ENCODE data around the gene LYZL6.

LYZL6 gene, protein sequence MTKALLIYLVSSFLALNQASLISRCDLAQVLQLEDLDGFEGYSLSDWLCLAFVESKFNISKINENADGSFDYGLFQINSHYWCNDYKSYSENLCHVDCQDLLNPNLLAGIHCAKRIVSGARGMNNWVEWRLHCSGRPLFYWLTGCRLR

DNA sequence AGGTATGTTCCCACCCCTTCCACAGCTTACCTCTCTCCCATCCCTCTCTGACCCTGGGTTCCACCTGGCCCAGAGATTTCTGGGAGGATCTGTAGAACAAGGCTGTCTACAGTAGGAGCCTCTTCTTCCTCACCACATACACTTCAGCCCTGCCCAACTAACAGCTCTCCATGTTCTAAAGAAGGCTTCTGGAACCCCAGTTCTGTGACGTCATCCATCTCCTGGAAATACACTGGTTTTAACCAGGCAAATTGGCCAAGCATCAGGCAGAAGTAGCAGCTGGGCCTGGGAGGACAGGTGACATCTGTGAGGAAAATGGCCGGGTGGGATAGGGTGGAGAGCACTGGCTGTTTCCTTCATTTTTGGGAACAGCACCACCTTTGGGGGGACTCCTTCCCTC is at the start of gene LYZL6:
Gene LYZL6 (minus strand): TSS at position 177 of the 400 bp plus-strand sequence. CDS start 4,357 bp downstream, outside the sequence.
- DNase-seq = no peak

DNA sequence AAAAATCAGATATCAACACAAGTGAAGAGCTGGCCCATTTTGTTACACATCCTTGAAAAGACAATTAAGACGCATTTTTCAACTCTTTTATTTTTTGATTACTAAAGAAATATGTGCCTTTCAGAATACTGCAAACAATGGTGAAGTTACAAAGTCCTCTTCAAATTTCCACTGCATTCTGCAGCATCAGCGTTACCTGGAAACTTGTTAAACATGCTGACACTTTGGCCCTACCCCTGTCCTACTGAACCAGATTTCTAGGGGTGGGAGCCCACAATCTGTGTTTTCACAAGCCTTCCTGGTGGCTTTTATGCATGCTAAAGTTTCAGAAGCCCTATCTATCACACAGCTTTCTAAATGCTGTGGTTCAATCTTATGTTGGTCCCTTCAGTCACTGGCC is 47.6 kb upstream of the LYZL6 start:
- no peak for DNase-seq

DNA sequence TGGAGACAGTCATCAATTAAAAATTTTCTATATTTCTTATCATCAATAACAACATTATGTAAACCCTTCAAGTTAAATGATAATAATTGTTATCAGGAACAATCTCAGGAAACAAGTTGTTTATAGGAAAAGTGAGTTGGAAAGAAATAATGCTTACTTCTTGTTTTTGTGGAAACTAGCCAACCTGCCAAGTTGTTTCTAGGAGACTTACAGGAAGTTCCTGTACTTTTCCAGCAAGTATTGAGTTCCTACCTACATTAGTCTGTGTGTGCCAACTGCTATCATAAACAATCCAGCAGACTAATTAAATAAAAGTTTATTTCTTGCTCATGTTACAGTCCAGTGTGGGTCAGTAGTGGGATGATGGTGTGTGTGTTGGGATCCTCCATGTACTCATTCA is 44.7 kb upstream of the LYZL6 start:
- DNase-seq = no peak

DNA sequence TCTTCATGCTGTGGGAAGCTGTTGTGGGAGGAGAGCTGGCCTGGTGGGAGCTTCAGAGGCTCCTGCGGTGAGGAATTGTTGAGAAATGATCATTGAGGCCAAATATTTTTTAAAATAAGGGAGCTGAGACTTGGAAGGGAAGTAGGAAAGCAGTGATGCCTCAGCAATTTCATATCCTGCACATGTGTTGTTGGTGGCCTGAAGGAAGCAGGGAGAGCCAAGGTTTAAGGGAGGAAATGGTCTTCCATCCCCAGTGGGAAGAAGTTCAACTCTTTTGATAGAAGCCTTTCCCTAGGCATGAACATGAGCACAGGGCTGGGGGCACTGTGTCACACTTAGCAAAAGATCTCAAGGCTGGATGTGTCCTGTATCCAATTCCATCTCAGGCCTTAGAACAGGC is 43.1 kb upstream of the LYZL6 start, which contains the start of gene CCL14:
Gene CCL14 (minus strand): TSS at position 87 of the 400 bp plus-strand sequence. CDS start 80 bp downstream, at position 7.
- DNase-seq = no peak

DNA sequence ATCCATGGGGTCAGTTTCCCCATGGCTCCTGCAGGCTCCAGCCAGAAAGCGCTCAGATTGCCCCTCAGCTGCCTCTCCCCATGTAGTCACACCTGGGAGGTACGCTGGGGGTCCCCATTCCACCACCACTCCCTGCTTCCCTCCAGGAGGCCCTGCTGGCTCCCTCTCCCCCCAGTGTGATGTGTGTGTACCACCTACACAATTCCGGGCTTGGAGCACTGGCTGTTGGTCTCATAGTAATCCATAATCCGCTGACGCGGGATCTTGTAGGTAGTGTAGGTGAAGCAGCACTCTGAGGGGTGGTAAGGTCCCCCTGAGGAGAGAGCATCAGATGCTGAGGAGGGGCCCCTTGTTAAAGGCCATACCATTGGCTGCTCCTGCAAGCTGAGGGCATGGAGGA is 40.6 kb upstream of the LYZL6 start:
- no peak for DNase-seq

DNA sequence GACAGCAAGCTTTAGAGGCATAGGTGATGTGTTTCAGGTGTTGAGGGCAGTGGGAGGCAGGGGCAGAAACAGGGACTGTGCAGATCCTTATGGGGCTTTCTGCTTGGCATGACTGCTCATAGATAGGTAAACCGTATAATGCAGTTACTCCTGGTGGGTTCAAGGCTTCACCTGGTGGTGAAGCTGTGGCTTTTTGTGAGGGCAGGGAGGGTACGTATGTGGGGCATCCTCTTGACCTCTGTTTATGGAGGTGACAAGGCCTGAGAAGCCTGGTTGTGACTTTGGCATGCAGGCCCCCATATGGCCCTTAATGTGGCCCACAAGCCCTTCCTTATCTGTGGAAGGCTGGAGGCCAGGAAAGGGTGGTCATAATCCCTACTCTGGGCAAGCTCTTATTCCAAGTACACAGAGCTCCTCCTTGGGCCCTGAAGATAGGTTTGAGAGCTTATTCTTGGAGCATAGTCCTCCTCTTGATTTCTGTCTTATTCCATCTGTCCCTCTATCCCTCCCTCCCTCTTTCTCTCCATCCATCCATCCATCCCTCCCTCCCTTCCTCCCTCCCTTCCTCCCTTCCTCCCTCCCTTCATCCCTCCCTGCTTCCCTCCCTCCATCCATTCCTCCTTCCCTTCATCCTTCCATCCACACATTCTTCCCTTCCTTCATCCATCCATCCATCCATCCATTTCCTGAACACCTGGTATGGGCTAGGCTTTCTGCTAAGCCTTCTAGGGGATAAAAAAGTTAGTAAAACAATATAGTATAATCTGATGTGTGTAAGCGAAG is 39.1 kb upstream of the LYZL6 start:
- DNase-seq = no peak

DNA sequence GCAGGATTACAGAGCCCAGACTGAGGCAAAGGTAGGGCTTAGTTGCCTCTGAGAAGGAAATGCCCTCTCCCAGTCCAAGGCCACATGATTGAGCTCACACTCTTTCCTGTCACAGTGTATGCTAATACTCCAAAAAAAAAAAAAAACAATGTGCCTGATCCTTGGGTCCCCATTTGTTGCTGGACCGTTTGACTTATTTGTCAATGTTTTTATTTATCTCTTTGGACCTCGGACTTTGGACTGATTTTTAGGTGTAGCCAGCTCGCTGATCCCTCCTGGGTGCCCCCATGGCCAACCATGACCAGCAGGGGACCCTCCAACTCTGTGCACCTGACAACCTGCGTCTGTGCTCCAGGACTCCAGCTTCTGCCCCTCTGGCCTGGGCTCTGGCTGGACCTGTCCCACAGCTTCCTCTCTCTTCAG is 38.4 kb upstream of the LYZL6 start:
- no peak for DNase-seq

DNA sequence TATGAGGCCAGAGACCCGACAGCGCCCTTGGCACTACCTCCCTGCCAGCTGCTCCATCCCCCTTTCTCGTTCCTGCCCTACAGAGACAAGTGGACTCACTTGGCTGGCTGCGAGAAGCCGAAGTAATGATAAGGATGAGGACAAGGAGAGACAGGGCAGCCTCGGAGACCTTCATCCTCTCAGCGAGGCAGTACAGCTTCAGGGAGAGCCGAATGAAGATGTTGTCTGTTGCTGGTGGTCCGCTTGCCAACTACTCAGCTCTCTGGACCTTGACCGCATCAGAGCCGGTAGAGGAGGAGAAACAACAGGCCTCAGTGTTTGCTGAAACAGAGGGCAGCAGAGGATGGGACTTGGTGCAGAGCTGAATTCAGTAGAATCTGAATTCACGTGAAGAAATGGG is 37.7 kb upstream of the LYZL6 start, which contains the start of gene CCL16:
Gene CCL16 (minus strand): TSS at position 252 of the 400 bp plus-strand sequence. CDS start 77 bp downstream, at position 175.
- no peak for DNase-seq

DNA sequence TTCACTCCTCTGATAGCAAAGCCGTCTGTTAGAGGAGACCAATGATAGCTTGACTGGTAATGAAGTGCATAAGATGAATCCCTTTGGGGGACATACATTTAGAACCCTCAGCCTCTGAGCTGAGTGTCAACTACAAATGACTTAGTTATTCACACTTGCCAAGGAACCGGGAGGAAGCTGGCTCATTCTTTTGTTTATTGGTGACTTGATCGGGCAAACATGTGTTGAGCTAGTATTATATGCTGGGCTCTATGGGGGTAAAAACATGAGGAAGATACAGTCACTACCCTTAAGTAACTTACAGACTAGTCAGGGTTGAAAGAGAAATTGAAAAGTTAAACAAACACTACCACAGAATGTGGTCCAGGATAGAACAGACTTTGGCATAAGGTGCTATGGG is 34.8 kb upstream of the LYZL6 start:
- DNase-seq = no peak

DNA sequence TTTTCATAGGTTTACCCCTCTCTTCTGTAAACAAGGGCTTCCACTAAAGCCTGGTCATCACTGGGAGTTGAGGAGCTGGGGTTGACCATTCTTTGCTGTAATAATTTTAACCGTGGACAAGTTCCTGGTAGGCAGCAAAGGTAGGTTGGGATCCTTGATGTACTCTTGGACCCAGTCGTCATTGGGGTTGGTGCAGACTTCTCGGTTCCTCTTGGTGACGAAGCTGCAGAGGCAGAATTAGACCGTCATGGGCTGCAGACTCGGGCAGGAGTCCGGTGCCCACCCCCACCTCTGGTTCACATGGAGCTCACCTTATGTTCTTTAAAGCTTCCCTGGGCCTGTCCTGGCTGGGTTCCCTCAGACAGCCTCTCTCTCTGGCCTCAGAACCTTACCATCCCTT is 34.0 kb upstream of the LYZL6 start:
- no peak for DNase-seq

DNA sequence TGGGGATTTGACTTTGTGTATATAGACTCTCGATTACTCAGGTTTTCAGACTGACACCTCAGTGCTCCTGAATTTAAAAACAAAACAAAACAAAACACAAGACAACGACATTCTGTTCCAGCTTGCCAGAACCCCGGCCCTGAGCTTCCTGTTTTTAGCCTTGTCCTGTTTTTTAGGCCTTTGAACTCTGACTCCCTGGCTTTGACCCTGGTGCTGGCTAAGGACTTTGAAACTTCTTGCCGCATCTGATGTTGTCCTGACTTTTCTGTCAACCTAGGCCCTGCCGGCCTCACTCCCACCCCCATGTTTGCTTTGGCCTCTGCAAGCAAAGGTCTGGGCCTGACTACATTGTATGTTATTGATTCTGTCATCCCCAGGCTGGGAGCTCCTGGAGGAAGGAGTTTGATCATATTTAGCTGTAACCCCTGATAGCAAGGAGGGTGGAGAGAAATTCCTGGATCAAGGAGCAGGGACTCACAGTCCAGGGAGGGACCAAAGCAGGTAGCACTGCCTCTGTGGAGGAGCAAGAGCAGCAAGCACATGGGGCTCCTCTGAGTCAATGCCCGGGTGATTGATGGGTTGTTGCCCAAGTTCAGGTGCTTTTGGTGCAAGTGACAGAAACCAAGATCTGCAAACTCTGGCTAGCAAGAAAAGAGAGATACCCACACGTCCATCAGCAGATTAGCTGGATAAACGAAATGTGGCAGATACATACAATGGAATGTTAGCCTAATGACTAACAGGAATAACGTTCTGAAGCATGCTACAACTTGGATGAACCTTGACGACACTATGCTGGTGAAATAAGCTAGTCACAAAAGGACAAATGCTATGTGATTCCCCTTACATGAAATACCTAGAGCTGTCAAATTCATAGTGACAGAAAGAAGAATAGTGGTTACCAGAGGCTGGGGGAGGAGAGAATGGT is 30.1 kb upstream of the LYZL6 start:
- DNase-seq = no peak

DNA sequence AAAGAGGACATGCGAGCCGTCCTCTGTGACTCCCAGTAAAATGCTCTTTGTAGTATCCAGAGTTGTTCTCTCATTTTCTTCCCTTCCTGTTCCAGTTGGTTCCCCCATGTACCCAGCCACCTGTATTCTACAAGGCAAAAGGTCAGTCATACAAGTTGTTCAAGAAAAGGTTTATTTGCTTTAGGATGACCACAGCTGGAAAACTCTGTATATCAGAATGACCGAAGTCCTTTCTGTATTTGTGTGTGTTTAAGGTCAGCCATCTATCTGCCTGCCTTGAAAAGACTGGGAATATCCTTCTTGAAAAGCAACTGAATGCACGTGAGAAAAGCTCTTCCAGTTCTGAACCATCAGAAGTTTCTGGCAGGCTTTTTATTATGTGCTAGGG is 29.4 kb upstream of the LYZL6 start:
- no peak for DNase-seq

DNA sequence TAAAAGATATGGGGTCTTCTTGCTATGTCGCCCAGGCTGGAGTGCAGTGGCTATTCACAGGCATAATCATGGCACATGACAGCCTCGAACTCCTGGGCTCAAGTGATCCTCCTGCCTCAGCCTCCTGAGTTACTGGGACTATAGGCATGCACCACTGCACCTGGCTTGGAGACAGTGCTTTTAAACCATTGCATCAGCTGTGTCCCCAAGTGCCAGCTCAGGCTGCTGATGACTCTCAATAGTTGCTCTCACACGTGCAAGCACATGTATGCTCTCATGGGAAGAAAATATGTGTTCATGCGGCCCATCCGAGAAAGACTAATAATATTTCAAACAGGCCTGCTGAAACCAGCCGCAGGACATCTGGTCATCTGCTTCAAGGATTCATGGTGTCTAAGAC is 29.0 kb upstream of the LYZL6 start:
- no peak for DNase-seq

DNA sequence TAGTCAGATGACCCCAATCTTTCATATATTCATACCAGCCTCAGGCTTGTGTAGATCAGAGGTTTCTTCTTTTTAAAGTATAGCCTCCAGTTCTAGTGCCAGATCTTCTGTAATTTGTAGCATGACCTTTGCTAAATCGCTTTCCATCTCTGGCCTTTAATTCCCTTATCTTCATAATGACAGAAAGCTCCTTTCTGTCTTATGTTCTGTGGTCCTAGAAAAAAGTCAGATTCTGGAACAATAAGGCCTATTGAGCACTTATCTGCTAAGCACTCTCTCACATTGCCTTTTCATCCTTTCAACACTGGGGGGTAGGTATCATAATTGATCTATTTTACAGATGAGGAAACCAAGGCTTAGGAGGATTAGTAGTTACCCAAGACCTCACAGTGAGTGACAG is 28.6 kb upstream of the LYZL6 start:
- no peak for DNase-seq

DNA sequence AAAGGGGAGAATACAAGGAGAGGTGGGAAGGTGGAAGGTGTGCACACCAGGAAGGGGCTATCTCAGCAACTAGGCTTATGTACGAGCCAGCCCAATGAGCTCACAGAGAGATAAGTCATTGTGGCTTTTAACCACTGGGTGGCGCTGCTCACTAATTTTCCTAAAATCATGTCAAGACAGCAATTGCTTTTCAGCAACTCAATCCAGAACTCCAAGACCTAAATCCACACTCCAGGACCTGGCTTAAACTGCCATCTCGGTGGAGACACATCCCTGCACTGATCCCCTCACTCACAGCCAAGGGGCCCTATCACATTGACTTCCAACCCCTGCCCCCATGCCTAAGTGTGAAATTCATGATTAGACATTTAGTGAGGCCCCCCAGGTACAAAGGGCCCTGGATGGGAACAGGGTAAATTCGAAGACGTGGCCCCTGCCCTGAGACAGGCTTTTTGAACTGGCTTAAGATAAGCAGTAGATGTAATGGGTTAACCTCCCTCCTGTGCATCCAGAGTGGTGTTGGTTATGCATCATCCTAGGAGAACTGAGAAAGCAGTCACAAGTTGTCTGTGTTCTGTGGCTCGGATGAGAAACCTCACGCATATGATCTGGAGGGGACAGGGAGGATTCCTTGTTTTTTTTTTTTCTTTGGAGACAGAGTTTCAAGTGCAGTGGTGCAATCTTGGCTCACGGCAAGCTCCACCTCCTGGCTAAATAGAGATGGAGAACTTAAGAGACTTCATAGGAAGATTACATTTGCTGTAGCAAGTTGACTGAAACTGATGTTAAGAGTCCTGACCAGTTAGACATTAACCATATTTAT is 26.3 kb upstream of the LYZL6 start:
- peak in 1 of 2 experiments; percentile 60 for DNase-seq

DNA sequence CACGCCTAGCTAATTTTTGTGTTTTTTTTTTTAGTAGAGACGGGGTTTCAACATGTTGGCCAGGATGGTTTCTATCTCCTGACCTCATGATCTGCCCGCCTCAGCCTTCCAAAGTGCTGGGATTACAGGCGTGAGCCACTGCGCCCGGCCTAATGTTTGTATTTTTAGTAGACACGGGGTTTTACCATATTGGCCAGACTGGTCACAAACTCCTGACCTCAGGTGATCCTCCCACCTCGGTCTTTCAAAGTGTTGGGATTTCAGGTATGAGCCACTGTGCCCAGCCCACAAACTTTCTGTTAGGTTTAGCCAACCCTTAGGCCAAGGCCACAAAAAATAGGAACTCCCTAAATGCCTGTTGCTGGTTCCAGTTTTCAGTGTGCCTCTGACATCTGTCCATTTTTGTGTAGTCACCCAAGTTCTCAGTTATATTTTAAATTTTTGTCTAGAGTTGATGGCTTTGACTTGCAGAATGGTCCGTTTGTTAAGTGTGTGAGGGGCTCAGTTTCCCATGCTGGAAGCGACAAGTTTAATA is 25.1 kb upstream of the LYZL6 start:
- no peak for DNase-seq

DNA sequence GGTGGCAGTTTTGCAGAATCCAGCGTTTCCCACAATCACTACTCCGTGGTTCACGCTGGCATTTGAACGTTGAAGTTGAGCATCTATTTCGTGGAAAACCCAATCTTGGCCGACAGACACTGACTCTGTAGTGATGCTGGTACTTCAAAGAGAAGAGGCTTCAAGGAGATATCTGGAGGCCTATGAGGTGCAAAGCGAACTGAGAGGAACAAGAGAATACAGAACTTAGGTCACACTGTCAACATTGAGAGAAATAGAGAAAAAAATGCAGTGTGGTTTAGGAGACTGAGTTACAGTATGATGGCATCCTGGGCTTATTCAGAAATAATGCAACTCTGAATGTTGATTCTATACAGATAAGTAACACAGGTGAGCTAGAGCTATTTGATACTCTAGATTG is 21.8 kb upstream of the LYZL6 start:
- no peak for DNase-seq

DNA sequence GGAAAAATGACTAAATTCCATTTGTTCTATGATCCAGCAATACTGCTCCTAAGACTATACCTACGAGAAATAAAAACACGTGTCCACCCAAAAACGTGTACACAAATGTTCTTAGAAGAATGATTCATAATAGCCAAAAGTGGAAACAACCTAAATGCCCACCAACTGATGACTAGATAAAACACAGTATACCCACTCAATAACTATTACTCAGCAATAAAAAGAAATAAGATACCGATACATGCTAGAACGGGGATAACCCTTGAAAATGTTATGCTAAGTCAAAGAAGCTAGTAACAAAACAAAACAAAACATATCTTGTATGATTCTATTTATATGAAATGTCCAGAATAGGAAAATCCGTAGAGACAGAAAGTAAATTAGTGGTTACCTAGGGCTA is 20.1 kb upstream of the LYZL6 start:
- no peak for DNase-seq

DNA sequence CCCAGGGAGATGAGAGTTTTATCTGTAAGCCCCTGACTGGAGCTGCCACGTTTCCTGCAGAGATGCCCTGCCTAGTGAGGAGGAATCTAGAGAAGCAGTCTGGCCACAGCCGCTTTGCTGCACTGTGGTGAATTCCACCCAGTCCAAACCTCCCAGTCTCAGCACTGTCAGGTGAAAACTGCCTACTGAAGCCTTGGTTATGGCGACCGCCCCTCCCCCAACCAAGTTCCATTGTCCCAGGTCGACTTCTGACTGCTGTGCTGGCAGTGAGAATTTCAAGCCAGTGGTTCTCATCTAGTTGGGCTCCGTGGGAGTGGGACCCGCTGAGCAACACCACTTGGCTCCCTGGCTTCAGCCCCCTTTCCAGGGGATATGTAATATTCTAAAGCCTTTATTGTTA is 10.2 kb upstream of the LYZL6 start:
- DNase-seq = no peak

DNA sequence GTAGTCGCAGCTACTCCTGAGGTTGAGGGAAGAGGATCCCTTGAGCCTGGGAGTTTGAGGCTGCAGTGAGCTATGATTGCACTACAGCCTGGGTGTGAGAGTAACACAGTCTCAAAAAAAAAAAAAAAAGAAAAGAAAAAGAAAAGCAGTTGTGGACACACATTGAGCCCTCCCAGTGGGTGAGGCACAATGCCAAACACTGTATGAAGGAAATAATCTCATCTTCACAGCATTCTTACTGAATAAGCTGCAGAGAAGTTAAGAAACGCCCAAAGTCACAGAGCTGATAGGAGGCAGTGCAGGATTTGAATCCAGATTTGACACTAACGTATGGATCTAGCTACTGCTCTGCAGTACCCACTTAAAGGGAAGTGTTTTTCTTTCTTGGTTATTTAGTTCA is 5.9 kb upstream of the LYZL6 start:
- DNase-seq = no peak

DNA sequence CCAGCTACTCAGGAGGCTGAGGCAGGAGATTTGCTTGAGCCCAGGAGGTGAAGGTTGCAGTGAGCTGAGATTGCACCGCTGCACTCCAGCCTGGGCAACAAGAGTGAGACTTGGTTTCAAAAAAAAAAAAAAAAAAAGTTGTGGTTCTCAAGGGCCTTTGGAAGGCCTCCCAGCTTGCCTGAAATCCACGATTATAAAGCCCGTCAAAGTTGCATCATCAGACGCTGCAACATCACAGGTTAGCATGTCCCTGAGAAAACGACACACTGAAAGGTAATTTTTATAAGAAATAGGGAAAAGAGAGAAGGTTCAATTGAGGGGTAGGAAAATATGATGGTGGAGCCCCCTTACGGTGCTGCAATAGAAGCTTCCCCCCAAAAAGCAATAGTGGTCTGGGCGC is 4.6 kb upstream of the LYZL6 start:
- no peak for DNase-seq

DNA sequence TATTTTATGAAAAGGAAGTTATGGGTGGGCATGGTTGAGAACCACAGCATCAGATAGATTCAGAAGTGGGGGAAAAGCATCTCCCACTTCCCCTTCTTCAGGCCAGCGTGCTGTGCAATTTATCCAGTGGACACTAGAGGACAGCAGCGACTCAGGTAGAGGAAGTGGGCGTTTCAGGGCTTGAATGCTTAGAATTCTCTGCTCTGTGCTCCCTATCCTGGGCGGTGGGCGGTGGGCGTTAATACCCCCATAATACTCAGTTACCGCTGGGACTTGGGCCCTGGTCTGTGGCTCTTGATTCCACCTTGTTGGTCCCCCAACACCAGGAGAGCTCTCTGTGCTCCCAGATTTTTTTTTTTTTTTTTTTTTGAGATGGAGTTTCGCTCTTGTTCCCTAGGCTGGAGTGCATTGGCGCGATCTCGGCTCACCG is 3.7 kb upstream of the LYZL6 start:
- peak in 1 of 2 experiments; percentile 47 for DNase-seq
